Mesenchymal stem cell (in vitro differentiated cells and primary cell): ENCODE measurements around the gene NOC4L.

Experiments used
- DNase-seq: peaks from one replicate; pipeline ENCODE4 v3.0.0-alpha.2; 2013
- H2AFZ ChIP-seq: one replicate; pipeline ENCODE4 v1.6.1; 2013; ENCODE audit warnings: low read depth, mild to moderate bottlenecking, control low read depth, inconsistent platforms, low read length, moderate library complexity
- H2AK5ac ChIP-seq: 2 replicates; pipeline ENCODE4 v1.6.1; 2013; ENCODE audit warnings: low read length, moderate library complexity, mild to moderate bottlenecking, inconsistent platforms; ENCODE audit not compliant: severe bottlenecking
- H2BK120ac ChIP-seq: one replicate; pipeline ENCODE4 v1.6.1; 2013; ENCODE audit warnings: low read depth, mild to moderate bottlenecking, inconsistent platforms, low read length, moderate library complexity
- H2BK12ac ChIP-seq, 2 experiments: one replicate each; pipeline ENCODE4 v1.6.1; 2013; ENCODE audit warnings: inconsistent platforms in 2 of 2, low read length in 2 of 2, mild to moderate bottlenecking in 2 of 2, moderate library complexity in 2 of 2, control low read depth in 1 of 2
- H2BK15ac ChIP-seq: one replicate; pipeline ENCODE4 v1.6.1; 2013; ENCODE audit warnings: mild to moderate bottlenecking, low read depth, inconsistent platforms; ENCODE audit not compliant: poor library complexity, severe bottlenecking
- H2BK5ac ChIP-seq: 2 replicates; pipeline ENCODE4 v1.6.1; 2013; ENCODE audit warnings: low read depth, mild to moderate bottlenecking, low read length, control low read depth, inconsistent platforms; ENCODE audit not compliant: poor library complexity, severe bottlenecking
- H3K14ac ChIP-seq, 2 experiments: one replicate each; pipeline ENCODE4 v1.6.1; 2013; ENCODE audit warnings: inconsistent platforms in 2 of 2, low read length in 2 of 2, control low read depth in 1 of 2, mild to moderate bottlenecking in 1 of 2, moderate library complexity in 1 of 2
- H3K18ac ChIP-seq, 2 experiments: one replicate each; pipeline ENCODE4 v1.6.1; 2013; ENCODE audit warnings: inconsistent platforms in 2 of 2, low read length in 2 of 2, control low read depth in 1 of 2, low read depth in 1 of 2, mild to moderate bottlenecking in 1 of 2
- H3K23ac ChIP-seq, 2 experiments: one replicate each; pipeline ENCODE4 v1.6.1; 2013; ENCODE audit warnings: inconsistent platforms in 2 of 2, low read length in 2 of 2, mild to moderate bottlenecking in 2 of 2, moderate library complexity in 2 of 2, control low read depth in 1 of 2
- H3K27ac ChIP-seq: 2 replicates; pipeline ENCODE4 v1.5.1; 2013; ENCODE audit warnings: mild to moderate bottlenecking, moderate library complexity, low read length, control low read depth, inconsistent platforms; ENCODE audit not compliant: poor library complexity, severe bottlenecking
- H3K27me3 ChIP-seq, 2 experiments: 2 replicates each; pipeline versions ENCODE4 v1.6.1 to v1.7.0; 2013; ENCODE audit warnings: low read length in 2 of 2, mild to moderate bottlenecking in 2 of 2, moderate library complexity in 2 of 2, control low read depth in 1 of 2, inconsistent platforms in 1 of 2; ENCODE audit not compliant: control insufficient read depth in 1 of 2, insufficient read depth in 1 of 2
- H3K36me3 ChIP-seq, 2 experiments: 2 replicates each; pipeline versions ENCODE4 v1.6.1 to v1.7.0; 2013; ENCODE audit warnings: low read length in 2 of 2, control low read depth in 1 of 2, inconsistent platforms in 1 of 2, low read depth in 1 of 2, mild to moderate bottlenecking in 1 of 2; ENCODE audit not compliant: insufficient read depth in 2 of 2, control insufficient read depth in 1 of 2
- H3K4ac ChIP-seq, 2 experiments: one replicate each; pipeline ENCODE4 v1.6.1; 2013; ENCODE audit warnings: inconsistent platforms in 2 of 2, low read length in 2 of 2, mild to moderate bottlenecking in 2 of 2, moderate library complexity in 2 of 2, control low read depth in 1 of 2, low read depth in 1 of 2
- H3K4me1 ChIP-seq: 2 replicates; pipeline ENCODE4 v1.6.1; 2013; ENCODE audit warnings: low read depth, low read length, control low read depth; ENCODE audit not compliant: control insufficient read depth, insufficient read depth
- H3K4me2 ChIP-seq: 2 replicates; pipeline ENCODE4 v1.6.1; 2013; ENCODE audit warnings: low read length, mild to moderate bottlenecking, inconsistent platforms; ENCODE audit not compliant: poor library complexity, severe bottlenecking
- H3K4me3 ChIP-seq, 2 experiments: 2 replicates each; pipeline versions ENCODE4 v1.5.1 to v1.7.0; 2013; ENCODE audit warnings: low read length in 2 of 2, mild to moderate bottlenecking in 2 of 2, control low read depth in 1 of 2, low read depth in 1 of 2; ENCODE audit not compliant: insufficient read depth in 1 of 2
- H3K79me1 ChIP-seq: replicated peaks from 2 replicates; pipeline ENCODE4 v1.6.1; 2013; ENCODE audit warnings: mild to moderate bottlenecking, control low read depth, low read length, inconsistent platforms; ENCODE audit not compliant: poor library complexity, severe bottlenecking
- H3K9ac ChIP-seq: 2 replicates; pipeline ENCODE4 v1.7.0; 2013; ENCODE audit warnings: mild to moderate bottlenecking, low read length, moderate library complexity
- H3K9me3 ChIP-seq: 2 replicates; pipeline ENCODE4 v1.7.0; 2013; ENCODE audit warnings: mild to moderate bottlenecking, low read length; ENCODE audit not compliant: control insufficient read depth
- H4K8ac ChIP-seq: one replicate; pipeline ENCODE4 v1.6.1; 2013; ENCODE audit warnings: inconsistent platforms, mild to moderate bottlenecking, low read length, moderate library complexity
- H4K91ac ChIP-seq: one replicate; pipeline ENCODE4 v1.6.1; 2013; ENCODE audit warnings: mild to moderate bottlenecking, low read length, inconsistent platforms
- WGBS: methylation state at CpG from one replicate; pipeline ENCODE4 v1.1.7; 2013; ENCODE audit warnings: mixed read lengths; 5-methylcytosine and 5-hydroxymethylcytosine counted together

The NOC4L gene

DNA sequence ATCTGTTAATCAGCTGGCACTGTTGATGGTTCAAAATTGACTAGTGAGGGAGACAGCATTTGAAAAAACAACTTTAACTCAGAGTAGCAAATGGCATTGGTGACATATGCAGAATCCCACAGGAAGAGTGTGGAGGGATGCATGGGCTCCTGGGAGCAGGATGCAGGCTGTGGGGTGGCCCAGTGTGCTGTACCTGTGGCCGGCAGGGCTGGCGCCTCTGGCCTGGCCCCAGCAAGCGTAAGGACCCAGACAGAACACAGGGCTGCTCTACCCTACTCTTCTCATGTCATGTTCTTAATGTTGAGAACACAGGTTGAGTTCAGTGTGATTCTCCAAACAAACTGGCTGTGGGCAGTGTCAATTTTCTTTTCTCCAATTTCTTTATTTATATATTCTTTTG is 33.6 kb upstream of the NOC4L start:
- H3K79me1 ChIP-seq, result peaks cover 8% of the 10 kb centered on the region
- no peak overlapping the region for H3K4me2 ChIP-seq
- no peak for DNase-seq
- no peaks in the 10 kb centered on the region for H3K27me3 ChIP-seq
- H3K36me3 ChIP-seq, result peaks cover 40 to 75% of the 10 kb centered on the region in 2 experiments
- no peak overlapping the region for H3K9ac ChIP-seq
- H3K27ac ChIP-seq, result no peak overlapping the region
- no peaks in the 10 kb centered on the region for H3K4me1 ChIP-seq
- peak overlapping the region; percentile 25 for H4K8ac ChIP-seq
- no peak overlapping the region for H3K23ac ChIP-seq
- H3K4me3 ChIP-seq, result no peak overlapping the region
- H2BK12ac ChIP-seq, result no peak overlapping the region
- no peak overlapping the region for H2AK5ac ChIP-seq
- H3K18ac ChIP-seq, result no peak overlapping the region
- H3K9me3 ChIP-seq, result no peaks in the 10 kb centered on the region
- no peak overlapping the region for H3K14ac ChIP-seq
- no peak overlapping the region for H3K4ac ChIP-seq
- WGBS, result 100% methylated on average over 2 of the region's 3 CpGs
- no peak overlapping the region for H2BK120ac ChIP-seq
- no peak overlapping the region for H2BK15ac ChIP-seq
- no peak overlapping the region for H4K91ac ChIP-seq
- H2AFZ ChIP-seq, result no peak overlapping the region
- no peak overlapping the region for H2BK5ac ChIP-seq

DNA sequence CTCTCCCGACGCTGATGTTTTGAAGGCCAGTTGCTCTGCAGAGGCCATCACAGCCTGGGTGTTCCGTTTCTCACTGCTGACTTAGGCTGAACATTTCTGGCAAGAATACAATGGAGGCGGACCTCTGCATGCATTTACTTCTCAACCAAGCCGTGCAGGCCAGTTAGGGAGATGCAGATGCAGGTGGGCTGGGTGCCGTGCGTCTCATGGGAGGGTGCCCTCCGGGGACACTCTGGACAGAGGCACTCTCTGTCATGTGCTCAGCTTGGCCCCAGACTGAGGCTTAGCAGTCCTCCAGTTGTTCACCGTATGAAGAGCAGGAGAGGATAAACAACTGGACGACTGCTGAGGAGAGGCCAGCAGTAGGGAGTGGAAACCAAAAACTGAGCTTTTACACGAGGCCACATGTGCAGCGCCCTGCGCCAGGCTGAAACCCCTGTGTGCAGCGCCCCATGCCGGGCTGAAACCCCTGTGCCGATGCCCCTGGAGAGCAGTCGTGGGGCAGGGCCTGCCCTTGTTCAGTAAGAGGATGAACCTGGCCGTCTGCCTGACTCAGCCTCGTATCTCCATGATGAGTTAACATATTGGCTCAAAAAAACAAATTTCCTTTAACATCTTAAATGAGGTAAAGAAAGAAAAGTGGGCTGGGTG is 32.5 kb upstream of the NOC4L start:
- H3K4me2 ChIP-seq, result no peak overlapping the region
- no peak overlapping the region for H2BK15ac ChIP-seq
- peaks cover 48 to 81% of the 10 kb centered on the region in 2 experiments for H3K36me3 ChIP-seq
- no peaks in the 10 kb centered on the region for H3K27me3 ChIP-seq
- H2AK5ac ChIP-seq, result no peak overlapping the region
- H4K91ac ChIP-seq, result no peak overlapping the region
- H2BK12ac ChIP-seq, result no peak overlapping the region
- H3K18ac ChIP-seq, result no peak overlapping the region
- H3K9me3 ChIP-seq, result no peaks in the 10 kb centered on the region
- 96% methylated on average over 17 of the region's 19 CpGs for WGBS
- no peaks in the 10 kb centered on the region for H3K4me1 ChIP-seq
- no peak overlapping the region for H3K27ac ChIP-seq
- H3K14ac ChIP-seq, result no peak overlapping the region
- H4K8ac ChIP-seq, result no peak overlapping the region
- no peak for DNase-seq
- no peak overlapping the region for H2AFZ ChIP-seq
- no peak overlapping the region for H3K9ac ChIP-seq
- H3K4ac ChIP-seq, result no peak overlapping the region
- H3K4me3 ChIP-seq, result no peak overlapping the region
- no peak overlapping the region for H2BK5ac ChIP-seq
- H2BK120ac ChIP-seq, result no peak overlapping the region
- H3K23ac ChIP-seq, result no peak overlapping the region
- H3K79me1 ChIP-seq, result peaks cover 8% of the 10 kb centered on the region

DNA sequence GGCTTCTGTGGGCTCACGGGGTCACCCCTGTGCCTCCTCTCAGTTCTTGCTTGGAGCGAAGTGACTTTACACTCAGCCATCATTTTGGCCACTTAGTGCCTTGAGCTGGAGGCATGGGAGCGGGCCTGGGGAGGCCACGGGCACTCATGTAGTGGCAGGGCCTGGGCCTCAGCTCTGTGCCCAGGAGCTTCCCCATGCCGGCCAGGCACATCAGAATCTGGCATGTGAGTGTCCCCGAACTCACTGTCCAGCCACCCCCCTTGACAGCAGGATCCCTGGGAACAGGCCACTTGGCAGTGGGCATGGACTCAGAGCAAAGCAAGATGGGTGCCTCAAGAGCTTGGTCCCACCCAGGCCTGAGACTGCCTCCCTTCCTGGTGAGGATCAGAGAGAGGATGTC is 29.6 kb upstream of the NOC4L start:
- Histone ChIP-seq H2AFZ (no peak overlapping the region), H4K8ac (no peak overlapping the region), H3K14ac (no peak overlapping the region), H3K23ac (no peak overlapping the region), H2BK12ac (no peak overlapping the region), H2BK15ac (no peak overlapping the region), H2BK120ac (no peak overlapping the region), H3K9ac (no peak overlapping the region), H3K18ac (no peak overlapping the region), H3K27me3 (no peaks in the 10 kb centered on the region), H3K9me3 (no peaks in the 10 kb centered on the region), H3K4me1 (no peaks in the 10 kb centered on the region), H3K4me3 (no peak overlapping the region), H3K4me2 (no peak overlapping the region), H2AK5ac (no peak overlapping the region), H3K36me3 (peaks cover 62 to 77% of the 10 kb centered on the region in 2 experiments), H3K79me1 (peaks cover 16% of the 10 kb centered on the region), H3K4ac (no peak overlapping the region), H3K27ac (no peak overlapping the region), H4K91ac (no peak overlapping the region), H2BK5ac (no peak overlapping the region)
- DNase-seq, result no peak
- 96% methylated on average over 6 of the region's 6 CpGs for WGBS

DNA sequence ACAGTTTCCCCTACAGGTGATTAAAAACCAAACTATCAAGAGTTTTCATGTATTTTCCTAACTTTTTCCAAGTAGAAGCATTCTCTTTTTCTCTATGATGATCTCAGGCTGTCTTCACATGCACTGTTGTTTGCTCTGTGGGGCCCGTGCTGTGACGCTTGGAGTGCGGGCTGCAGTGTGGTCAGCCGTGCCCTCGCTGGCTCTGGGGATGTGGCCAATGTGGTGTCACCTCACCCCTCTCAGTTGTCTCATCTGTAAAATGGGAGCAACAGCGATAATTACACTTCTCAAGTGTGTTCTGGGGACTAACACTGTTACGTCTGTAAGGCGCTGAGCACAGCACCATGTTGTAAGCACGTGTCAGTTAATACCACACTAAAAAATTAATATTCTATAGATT is 28.8 kb upstream of the NOC4L start:
- no peak overlapping the region for H2BK5ac ChIP-seq
- no peak overlapping the region for H2AK5ac ChIP-seq
- peaks cover 67 to 80% of the 10 kb centered on the region in 2 experiments for H3K36me3 ChIP-seq
- no peak overlapping the region for H4K8ac ChIP-seq
- no peak overlapping the region for H3K14ac ChIP-seq
- H3K9me3 ChIP-seq, result no peaks in the 10 kb centered on the region
- no peak overlapping the region for H2BK12ac ChIP-seq
- H3K27me3 ChIP-seq, result no peaks in the 10 kb centered on the region
- no peak overlapping the region for H3K27ac ChIP-seq
- WGBS, result 88% methylated on average over 6 of the region's 9 CpGs
- H3K4me2 ChIP-seq, result no peak overlapping the region
- no peak overlapping the region for H3K18ac ChIP-seq
- no peak overlapping the region for H3K4me3 ChIP-seq
- no peak overlapping the region for H4K91ac ChIP-seq
- H2AFZ ChIP-seq, result no peak overlapping the region
- no peak overlapping the region for H3K23ac ChIP-seq
- no peaks in the 10 kb centered on the region for H3K4me1 ChIP-seq
- H3K9ac ChIP-seq, result no peak overlapping the region
- H3K4ac ChIP-seq, result no peak overlapping the region
- no peak overlapping the region for H2BK120ac ChIP-seq
- H3K79me1 ChIP-seq, result peaks cover 19% of the 10 kb centered on the region
- H2BK15ac ChIP-seq, result no peak overlapping the region
- no peak for DNase-seq
